ENCODE results near the gene BYSL. TPM values are rescaled to one million over a fixed set of nuclear protein-coding genes. Genes with fewer than 3 reads are reported as not detected.

Gene BYSL
- total RNA-seq, 1 experiment from 2014 or later = 50.8 TPM

DNA sequence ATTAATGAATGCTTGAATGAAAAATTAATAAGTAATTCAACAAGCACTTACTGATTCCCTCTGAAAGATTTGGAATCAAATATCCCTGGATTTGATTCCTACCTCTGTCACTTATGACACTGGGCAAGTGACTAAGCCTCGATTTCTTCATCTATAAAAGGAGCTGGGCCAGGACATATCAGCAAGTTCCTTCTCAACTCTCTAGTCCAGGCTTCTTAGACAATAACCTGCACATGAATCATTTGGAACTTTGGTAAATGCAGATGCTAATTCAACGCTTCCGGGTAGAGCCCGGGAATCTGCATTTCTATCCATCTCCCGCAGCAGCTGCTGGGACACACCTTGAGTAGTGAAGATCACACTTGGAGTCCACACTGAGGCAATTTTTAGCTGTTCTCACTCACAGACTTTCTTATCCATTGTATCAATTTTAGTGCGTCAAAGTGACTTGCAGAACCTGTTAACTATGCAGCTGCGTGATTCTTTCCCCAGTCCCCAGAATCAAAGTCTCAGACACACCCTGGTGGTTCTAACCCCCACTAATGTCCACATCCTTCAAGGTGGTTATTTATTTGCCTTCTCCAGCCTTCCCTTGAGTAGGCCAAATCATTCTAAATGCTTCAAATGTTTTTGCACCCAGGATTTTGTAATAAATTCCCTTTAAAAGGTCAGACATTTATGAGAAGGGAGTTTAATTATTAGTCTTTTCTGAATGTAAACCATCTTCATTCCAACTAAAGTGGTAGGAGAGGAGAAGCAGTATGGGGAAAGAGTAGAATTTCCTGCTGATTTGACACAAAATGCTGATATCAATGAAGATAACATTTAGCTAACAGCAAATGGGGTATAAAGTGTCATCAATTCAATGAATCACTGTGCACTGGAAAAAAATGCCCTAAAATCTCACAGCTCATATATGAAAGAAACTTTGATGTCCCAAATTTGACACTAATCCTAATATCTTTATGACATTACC lies 46.3 kb downstream of the BYSL start:
- Mint-ChIP-seq H3K9me3 (peaks cover 4% of the 10 kb centered on the region; the same call in 1 of the 2 replicates), H3K36me3 (no peaks in the 10 kb centered on the region), H3K4me1 (peaks cover 49% of the 10 kb centered on the region), H3K27me3 (ENCODE audit: low read depth) (no peaks in the 10 kb centered on the region), H3K27ac (peak overlapping the region; percentile 24), H3K4me3 (no peak overlapping the region)
- ATAC-seq (no peak), DNase-seq (ENCODE audit: low spot score) (no peak)
- POLR2A ChIA-PET = no interaction called here
- CTCF ChIA-PET = interaction anchor here (0.7 to 1.9 kb wide), 7 partner anchors 26 to 78 kb away, joined by 3 to 12 read pairs (median 4); partner anchors contain the start of genes BYSL, CCND3 and MED20
- TF ChIP-seq, protein P1, sequence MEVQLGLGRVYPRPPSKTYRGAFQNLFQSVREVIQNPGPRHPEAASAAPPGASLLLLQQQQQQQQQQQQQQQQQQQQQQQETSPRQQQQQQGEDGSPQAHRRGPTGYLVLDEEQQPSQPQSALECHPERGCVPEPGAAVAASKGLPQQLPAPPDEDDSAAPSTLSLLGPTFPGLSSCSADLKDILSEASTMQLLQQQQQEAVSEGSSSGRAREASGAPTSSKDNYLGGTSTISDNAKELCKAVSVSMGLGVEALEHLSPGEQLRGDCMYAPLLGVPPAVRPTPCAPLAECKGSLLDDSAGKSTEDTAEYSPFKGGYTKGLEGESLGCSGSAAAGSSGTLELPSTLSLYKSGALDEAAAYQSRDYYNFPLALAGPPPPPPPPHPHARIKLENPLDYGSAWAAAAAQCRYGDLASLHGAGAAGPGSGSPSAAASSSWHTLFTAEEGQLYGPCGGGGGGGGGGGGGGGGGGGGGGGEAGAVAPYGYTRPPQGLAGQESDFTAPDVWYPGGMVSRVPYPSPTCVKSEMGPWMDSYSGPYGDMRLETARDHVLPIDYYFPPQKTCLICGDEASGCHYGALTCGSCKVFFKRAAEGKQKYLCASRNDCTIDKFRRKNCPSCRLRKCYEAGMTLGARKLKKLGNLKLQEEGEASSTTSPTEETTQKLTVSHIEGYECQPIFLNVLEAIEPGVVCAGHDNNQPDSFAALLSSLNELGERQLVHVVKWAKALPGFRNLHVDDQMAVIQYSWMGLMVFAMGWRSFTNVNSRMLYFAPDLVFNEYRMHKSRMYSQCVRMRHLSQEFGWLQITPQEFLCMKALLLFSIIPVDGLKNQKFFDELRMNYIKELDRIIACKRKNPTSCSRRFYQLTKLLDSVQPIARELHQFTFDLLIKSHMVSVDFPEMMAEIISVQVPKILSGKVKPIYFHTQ (CRISPR knock-in tag; IDR thresholded peaks at IDR 0.05) = no peak
- TF ChIP-seq SOX15 (CRISPR knock-in tag; IDR thresholded peaks at IDR 0.05) (no peak), ZNF263 (CRISPR knock-in tag; IDR thresholded peaks at IDR 0.05; ENCODE audit: low read depth) (no peak), ZNF423 (CRISPR knock-in tag; IDR thresholded peaks at IDR 0.05) (no peak), GABPB1 (CRISPR knock-in tag; IDR thresholded peaks at IDR 0.05) (no peak)
- TF ChIP-seq, protein P2, sequence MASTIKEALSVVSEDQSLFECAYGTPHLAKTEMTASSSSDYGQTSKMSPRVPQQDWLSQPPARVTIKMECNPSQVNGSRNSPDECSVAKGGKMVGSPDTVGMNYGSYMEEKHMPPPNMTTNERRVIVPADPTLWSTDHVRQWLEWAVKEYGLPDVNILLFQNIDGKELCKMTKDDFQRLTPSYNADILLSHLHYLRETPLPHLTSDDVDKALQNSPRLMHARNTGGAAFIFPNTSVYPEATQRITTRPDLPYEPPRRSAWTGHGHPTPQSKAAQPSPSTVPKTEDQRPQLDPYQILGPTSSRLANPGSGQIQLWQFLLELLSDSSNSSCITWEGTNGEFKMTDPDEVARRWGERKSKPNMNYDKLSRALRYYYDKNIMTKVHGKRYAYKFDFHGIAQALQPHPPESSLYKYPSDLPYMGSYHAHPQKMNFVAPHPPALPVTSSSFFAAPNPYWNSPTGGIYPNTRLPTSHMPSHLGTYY (CRISPR knock-in tag; IDR thresholded peaks at IDR 0.05) = no peak
- TF ChIP-seq, protein P3, sequence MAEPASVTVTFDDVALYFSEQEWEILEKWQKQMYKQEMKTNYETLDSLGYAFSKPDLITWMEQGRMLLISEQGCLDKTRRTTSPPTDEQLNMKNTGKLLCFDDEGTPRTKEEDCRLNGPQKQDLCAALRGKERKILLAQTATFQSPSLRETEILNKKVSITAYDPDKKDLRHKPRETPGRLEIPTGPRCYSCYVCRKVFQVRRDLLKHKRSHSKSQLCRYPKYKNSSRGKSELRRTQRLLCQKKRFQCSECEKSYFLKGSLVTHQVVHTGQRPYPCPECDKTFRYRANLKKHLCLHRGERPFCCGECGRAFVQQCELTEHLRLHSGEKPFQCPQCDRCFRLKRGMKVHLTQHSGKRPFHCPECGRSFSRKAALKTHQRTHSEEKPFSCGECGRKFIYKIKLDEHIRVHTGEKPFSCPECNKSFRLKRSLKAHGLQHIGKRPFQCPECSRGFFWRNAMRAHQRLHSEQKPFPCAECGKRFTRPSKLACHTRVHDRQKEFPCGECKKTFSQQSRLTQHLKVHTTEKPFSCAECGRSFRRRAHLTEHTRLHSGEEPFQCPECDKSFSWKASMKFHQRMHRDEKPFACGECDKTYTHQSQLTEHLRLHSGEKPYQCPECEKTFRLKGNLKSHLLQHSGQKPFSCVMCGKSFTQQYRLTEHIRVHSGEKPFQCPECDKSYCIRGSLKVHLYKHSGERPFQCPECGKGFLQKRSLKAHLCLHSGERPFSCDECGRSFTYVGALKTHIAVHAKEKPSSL (CRISPR knock-in tag; conservative IDR thresholded peaks at IDR 0.05) = no peak
- TF ChIP-seq, protein P4, sequence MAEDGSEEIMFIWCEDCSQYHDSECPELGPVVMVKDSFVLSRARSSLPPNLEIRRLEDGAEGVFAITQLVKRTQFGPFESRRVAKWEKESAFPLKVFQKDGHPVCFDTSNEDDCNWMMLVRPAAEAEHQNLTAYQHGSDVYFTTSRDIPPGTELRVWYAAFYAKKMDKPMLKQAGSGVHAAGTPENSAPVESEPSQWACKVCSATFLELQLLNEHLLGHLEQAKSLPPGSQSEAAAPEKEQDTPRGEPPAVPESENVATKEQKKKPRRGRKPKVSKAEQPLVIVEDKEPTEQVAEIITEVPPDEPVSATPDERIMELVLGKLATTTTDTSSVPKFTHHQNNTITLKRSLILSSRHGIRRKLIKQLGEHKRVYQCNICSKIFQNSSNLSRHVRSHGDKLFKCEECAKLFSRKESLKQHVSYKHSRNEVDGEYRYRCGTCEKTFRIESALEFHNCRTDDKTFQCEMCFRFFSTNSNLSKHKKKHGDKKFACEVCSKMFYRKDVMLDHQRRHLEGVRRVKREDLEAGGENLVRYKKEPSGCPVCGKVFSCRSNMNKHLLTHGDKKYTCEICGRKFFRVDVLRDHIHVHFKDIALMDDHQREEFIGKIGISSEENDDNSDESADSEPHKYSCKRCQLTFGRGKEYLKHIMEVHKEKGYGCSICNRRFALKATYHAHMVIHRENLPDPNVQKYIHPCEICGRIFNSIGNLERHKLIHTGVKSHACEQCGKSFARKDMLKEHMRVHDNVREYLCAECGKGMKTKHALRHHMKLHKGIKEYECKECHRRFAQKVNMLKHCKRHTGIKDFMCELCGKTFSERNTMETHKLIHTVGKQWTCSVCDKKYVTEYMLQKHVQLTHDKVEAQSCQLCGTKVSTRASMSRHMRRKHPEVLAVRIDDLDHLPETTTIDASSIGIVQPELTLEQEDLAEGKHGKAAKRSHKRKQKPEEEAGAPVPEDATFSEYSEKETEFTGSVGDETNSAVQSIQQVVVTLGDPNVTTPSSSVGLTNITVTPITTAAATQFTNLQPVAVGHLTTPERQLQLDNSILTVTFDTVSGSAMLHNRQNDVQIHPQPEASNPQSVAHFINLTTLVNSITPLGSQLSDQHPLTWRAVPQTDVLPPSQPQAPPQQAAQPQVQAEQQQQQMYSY (CRISPR knock-in tag; IDR thresholded peaks at IDR 0.05) = no peak
- TF ChIP-seq, protein P5, sequence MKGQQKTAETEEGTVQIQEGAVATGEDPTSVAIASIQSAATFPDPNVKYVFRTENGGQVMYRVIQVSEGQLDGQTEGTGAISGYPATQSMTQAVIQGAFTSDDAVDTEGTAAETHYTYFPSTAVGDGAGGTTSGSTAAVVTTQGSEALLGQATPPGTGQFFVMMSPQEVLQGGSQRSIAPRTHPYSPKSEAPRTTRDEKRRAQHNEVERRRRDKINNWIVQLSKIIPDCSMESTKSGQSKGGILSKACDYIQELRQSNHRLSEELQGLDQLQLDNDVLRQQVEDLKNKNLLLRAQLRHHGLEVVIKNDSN (CRISPR knock-in tag; IDR thresholded peaks at IDR 0.05) = no peak
- TF ChIP-seq, protein P6, sequence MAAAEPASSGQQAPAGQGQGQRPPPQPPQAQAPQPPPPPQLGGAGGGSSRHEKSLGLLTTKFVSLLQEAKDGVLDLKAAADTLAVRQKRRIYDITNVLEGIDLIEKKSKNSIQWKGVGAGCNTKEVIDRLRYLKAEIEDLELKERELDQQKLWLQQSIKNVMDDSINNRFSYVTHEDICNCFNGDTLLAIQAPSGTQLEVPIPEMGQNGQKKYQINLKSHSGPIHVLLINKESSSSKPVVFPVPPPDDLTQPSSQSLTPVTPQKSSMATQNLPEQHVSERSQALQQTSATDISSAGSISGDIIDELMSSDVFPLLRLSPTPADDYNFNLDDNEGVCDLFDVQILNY (CRISPR knock-in tag; IDR thresholded peaks at IDR 0.05) = no peak
- TF ChIP-seq, protein P7, sequence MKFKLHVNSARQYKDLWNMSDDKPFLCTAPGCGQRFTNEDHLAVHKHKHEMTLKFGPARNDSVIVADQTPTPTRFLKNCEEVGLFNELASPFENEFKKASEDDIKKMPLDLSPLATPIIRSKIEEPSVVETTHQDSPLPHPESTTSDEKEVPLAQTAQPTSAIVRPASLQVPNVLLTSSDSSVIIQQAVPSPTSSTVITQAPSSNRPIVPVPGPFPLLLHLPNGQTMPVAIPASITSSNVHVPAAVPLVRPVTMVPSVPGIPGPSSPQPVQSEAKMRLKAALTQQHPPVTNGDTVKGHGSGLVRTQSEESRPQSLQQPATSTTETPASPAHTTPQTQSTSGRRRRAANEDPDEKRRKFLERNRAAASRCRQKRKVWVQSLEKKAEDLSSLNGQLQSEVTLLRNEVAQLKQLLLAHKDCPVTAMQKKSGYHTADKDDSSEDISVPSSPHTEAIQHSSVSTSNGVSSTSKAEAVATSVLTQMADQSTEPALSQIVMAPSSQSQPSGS (CRISPR knock-in tag; IDR thresholded peaks at IDR 0.05; ENCODE audit: borderline replicate concordance, low read depth) = no peak
